Activated naive CD8-positive, alpha-beta T cell treated with anti-CD3 and anti-CD28 coated beads, Interleukin-2, amount 50 U/mL, for 24 hours (primary cell): ENCODE data around the gene BDNF.

Source experiments
- ATAC-seq: fragments of 150-1000 bp; cut with Tn5 transposase; one replicate; pipeline ENCODE4 v1.10.0; 2021
- DNase-seq: peaks from one replicate; pipeline ENCODE4 v3.0.0; 2021
- H3K27ac Mint-ChIP-seq: one replicate; pipeline ENCODE4 v1.8.0; 2021; ENCODE audit warnings: mild to moderate bottlenecking, mixed read lengths
- H3K27me3 Mint-ChIP-seq: one replicate; pipeline ENCODE4 v1.8.0; 2021; ENCODE audit warnings: mixed read lengths
- H3K36me3 Mint-ChIP-seq: one replicate; pipeline ENCODE4 v1.8.0; 2021; ENCODE audit warnings: low read depth, mixed read lengths
- H3K4me1 Mint-ChIP-seq: one replicate; pipeline ENCODE4 v1.8.0; 2021; ENCODE audit warnings: mixed read lengths
- H3K4me3 Mint-ChIP-seq: one replicate; pipeline ENCODE4 v1.8.0; 2021; ENCODE audit warnings: mild to moderate bottlenecking, moderate library complexity, mixed read lengths
- H3K9me3 Mint-ChIP-seq: one replicate; pipeline ENCODE4 v1.8.0; 2021; ENCODE audit warnings: mixed read lengths

Gene BDNF

DNA sequence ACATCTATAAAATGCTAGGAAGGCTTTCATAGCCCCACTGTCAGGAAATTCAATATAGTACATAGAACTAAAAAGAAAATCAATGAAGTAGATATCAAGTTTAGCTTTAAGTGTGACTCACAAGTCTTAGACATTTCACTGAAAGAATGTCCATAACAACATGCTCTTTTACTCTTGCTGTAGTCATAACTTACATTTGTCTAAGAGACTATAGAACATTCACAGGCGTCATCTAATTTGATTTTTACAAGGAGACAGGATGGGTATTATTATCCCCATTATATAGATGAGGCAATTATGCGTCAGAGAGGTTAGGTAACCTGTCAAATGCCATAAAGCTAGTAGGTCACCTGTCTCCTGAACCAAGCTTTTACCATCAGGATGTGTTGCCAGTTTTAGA lies 36.9 kb downstream of the BDNF start:
- no peak overlapping the region for H3K27ac Mint-ChIP-seq
- H3K4me3 Mint-ChIP-seq, result no peak overlapping the region
- no peak for DNase-seq
- H3K4me1 Mint-ChIP-seq, result no peaks in the 10 kb centered on the region
- H3K36me3 Mint-ChIP-seq, result peaks cover 12% of the 10 kb centered on the region
- peaks cover 29% of the 10 kb centered on the region for H3K9me3 Mint-ChIP-seq
- no peak for ATAC-seq
- H3K27me3 Mint-ChIP-seq, result no peaks in the 10 kb centered on the region

DNA sequence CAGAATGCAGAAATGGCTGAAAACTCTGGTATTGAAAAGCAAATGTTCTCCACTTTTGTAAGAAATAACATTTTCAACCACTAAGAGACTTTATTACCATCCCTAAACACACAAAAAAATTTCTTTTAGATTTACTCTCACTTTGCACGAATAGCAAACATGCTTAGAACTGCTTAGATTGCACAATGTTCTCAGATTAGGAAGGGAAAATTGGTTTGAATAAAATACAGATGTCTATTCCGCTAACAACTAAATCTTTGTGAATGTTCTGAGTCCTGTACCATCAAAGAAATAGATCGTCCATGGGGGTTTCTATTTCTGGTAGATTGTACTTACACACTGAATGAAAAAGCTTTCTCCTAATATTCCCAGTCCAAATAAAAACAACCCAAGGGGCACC lies 40.1 kb downstream of the BDNF start:
- Mint-ChIP-seq H3K9me3 (peaks cover 12% of the 10 kb centered on the region), H3K4me1 (no peaks in the 10 kb centered on the region), H3K27ac (no peak overlapping the region), H3K4me3 (no peak overlapping the region), H3K27me3 (no peaks in the 10 kb centered on the region), H3K36me3 (peaks cover 14% of the 10 kb centered on the region)
- DNase-seq (no peak), ATAC-seq (no peak)

DNA sequence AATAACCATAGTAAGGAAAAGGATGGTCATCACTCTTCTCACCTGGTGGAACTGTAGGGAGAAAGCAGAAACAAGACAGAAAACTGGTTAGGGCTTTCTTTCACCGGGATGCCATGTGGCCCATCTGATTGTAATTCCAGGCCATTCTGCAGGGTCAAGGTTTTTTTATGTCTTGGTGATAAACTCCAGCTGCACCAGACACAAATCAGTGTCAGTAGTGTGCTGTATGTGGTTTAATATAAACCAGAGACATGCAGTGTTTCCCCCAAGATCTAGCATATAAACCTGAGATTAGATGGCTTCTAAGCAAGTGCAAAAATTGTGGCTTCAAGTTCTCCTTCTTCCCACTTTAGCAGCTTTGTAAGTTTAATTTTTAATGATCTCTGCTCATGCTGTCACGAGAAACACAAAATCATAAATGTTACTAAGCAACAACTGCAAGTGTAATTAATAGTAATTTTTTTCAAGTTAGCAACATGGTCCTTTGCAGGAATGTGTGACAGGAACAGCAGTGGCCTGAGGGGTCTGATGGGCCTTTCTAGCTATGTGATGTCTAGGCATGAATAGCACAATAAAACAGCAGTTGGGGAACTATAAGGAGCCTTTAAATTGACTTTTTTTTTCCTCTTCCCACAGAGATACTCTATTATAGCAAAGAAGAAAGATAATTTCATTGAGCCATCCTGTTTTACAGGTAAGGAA lies 41.6 kb downstream of the BDNF start:
- Mint-ChIP-seq H3K4me1 (no peaks in the 10 kb centered on the region), H3K36me3 (peaks cover 12% of the 10 kb centered on the region), H3K27me3 (no peaks in the 10 kb centered on the region), H3K9me3 (peaks cover 10% of the 10 kb centered on the region), H3K27ac (no peak overlapping the region), H3K4me3 (no peak overlapping the region)
- ATAC-seq (no peak), DNase-seq (no peak)

DNA sequence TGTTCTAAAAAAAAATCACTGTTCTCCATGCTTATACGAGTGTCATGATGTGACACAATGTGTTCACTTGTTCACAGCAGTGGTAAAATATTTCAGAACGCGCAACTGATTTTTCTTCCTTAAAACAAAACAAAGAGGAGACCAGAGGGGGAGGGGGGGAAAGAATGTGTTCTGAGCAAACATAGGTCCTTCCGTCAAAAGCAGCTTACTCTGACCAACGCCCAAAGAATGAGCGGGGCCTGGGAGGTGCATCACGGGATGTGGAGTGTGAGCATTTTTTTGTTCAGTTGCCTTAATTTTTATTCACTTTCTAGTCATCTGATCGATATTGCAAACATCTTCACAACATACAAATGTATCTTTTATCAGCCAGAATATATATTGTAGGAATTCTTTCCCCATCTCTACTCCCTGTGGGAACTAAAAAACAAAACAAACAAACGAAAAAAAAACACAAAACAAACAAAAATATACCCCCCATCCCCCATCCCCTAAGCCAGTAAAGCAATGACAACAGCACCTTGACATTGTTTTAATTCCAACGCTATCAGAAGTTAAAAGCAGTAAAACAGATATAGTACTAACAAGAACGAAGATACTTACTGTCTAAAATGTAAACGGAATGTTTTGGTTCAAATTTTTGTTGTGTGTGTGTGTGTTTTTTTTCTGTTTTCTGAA lies 43.3 kb downstream of the BDNF start:
- H3K4me1 Mint-ChIP-seq, result no peaks in the 10 kb centered on the region
- ATAC-seq (no peak), DNase-seq (no peak)
- H3K9me3 Mint-ChIP-seq, result peaks cover 7% of the 10 kb centered on the region
- no peaks in the 10 kb centered on the region for H3K27me3 Mint-ChIP-seq
- H3K36me3 Mint-ChIP-seq, result peaks cover 8% of the 10 kb centered on the region
- no peak overlapping the region for H3K27ac Mint-ChIP-seq
- no peak overlapping the region for H3K4me3 Mint-ChIP-seq

DNA sequence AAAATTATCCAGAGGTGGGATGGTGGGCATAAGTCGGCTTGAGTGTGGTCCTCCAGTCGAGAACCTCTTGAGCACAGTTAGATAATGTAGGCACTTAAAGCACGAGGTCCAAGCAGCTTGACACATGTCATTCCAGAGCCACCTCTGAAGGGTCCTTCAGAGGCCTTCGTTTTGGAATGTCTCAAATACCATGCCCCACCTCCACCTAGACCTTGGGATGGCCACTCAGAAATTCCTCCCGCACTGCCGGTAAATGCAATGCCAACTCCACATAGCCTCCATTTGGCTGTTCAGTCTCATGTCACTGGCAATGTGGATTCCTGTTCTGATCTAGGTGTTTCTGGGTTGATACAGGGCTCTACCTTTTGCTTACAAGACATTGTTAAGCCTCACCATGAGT lies 43.9 kb downstream of the BDNF start:
- H3K4me3 Mint-ChIP-seq, result no peak overlapping the region
- no peaks in the 10 kb centered on the region for H3K4me1 Mint-ChIP-seq
- ATAC-seq (no peak), DNase-seq (no peak)
- peaks cover 1% of the 10 kb centered on the region for H3K9me3 Mint-ChIP-seq
- no peaks in the 10 kb centered on the region for H3K27me3 Mint-ChIP-seq
- no peak overlapping the region for H3K27ac Mint-ChIP-seq
- peaks cover 3% of the 10 kb centered on the region for H3K36me3 Mint-ChIP-seq

DNA sequence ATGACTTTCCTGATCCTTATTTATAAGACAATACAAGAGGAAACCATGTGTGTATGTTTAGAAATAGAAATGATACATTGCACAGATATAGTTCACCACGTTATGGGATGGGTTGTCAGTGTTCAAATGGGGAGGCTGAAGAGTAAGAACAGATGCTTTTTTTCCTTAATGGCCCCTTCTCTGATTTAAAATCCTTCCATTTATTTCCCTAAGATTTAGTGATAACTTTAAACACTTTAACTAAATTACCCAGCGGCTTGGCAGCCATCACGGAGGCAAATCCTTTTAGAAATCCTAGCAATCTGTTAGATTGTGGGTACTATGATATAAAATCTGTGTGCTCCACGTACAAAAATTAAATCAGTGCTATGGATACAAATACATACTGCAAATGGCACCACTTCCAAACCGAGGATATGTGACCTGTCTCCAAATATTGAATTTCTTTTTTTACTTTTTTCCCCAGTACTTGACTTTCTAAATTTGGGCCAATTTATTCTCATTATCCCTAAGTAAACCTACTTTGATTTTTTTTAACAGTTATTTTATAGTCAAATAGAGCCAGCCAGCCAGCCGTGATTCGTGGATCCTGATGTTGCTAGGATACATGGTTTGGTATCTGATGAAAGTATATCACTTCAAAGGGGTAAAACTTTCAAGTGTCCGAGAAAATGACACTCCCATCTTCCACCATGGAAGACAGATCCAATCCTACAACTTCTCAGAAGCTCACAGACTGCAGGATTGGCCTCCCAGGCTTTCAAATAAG lies 46.1 kb downstream of the BDNF start:
- H3K27me3 Mint-ChIP-seq, result no peaks in the 10 kb centered on the region

DNA sequence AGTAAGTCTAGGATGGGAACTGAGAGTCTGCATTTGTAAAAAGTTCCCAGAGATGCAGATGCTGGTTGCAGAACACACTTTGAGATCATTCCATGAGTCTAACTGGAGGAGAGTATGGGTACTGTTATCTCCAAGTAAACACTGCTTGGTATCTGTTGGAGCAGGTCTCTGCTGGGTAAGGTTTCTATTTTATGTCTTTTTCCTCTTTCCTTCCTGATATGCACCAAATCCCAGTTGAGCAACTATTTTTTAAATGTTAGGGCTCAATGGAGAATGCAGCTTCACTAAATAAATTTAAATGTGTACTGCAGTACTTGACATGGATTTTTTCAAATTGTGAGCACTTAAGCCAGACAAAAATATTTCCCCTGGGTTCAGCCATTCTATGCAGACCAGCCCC lies 48.5 kb downstream of the BDNF start:
- no peaks in the 10 kb centered on the region for H3K4me1 Mint-ChIP-seq
- ATAC-seq (no peak), DNase-seq (no peak)
- no peak overlapping the region for H3K27ac Mint-ChIP-seq
- no peaks in the 10 kb centered on the region for H3K27me3 Mint-ChIP-seq
- H3K4me3 Mint-ChIP-seq, result no peak overlapping the region
- H3K36me3 Mint-ChIP-seq, result no peaks in the 10 kb centered on the region
- H3K9me3 Mint-ChIP-seq, result peaks cover 2% of the 10 kb centered on the region

More for the DNA sequence above, 46.1 kb downstream of the BDNF start:
- DNase-seq (no peak), ATAC-seq (no peak)
- Mint-ChIP-seq H3K4me3 (no peak overlapping the region), H3K9me3 (no peaks in the 10 kb centered on the region), H3K27ac (no peak overlapping the region), H3K4me1 (no peaks in the 10 kb centered on the region), H3K36me3 (peaks cover 2% of the 10 kb centered on the region)

DNA sequence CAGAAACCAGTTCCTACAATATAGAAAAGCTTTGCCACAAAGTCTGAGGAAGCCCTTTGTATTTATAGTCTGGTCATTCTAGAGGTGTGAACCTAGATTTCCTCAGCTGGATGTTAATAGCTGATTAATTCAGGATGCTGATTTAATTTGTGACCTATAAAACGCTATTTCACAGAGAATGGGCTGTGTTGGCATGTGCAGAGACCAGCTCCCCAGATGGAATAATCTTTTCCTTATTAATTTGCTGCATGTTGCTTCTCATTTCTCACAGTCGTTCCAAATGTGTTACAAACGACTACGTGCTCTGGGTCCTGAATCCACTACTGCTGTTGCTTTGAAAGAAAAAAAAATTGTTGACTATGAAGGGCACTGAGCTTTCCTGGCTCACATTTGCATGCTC lies 49.3 kb downstream of the BDNF start:
- no peak overlapping the region for H3K27ac Mint-ChIP-seq
- H3K36me3 Mint-ChIP-seq, result no peaks in the 10 kb centered on the region
- no peaks in the 10 kb centered on the region for H3K4me1 Mint-ChIP-seq
- no peak overlapping the region for H3K4me3 Mint-ChIP-seq
- DNase-seq (no peak), ATAC-seq (no peak)
- H3K9me3 Mint-ChIP-seq, result peaks cover 2% of the 10 kb centered on the region
- H3K27me3 Mint-ChIP-seq, result no peaks in the 10 kb centered on the region

DNA sequence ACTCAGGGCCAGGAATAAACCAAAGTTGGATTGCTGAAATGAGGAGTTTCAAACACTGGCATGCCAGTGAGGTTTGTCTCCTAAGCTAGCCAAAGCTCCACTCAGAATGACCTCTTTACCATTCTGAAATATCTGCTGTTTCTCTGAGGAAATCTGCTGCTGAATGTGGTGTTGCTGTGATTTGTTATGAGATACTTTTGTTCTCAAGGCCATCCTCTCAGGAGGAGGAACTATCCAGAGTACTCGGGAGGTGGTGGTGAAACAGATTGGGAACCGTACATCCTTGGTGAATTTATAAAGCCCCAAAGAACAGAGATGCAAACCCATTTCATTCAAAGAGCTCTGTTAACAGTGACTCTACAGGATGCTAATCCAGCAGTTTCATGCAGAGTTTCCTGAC lies 50.5 kb downstream of the BDNF start:
- H3K36me3 Mint-ChIP-seq, result no peaks in the 10 kb centered on the region
- no peaks in the 10 kb centered on the region for H3K4me1 Mint-ChIP-seq
- H3K27ac Mint-ChIP-seq, result no peak overlapping the region
- DNase-seq (no peak), ATAC-seq (no peak)
- no peak overlapping the region for H3K4me3 Mint-ChIP-seq
- H3K27me3 Mint-ChIP-seq, result no peaks in the 10 kb centered on the region
- H3K9me3 Mint-ChIP-seq, result peaks cover 2% of the 10 kb centered on the region

DNA sequence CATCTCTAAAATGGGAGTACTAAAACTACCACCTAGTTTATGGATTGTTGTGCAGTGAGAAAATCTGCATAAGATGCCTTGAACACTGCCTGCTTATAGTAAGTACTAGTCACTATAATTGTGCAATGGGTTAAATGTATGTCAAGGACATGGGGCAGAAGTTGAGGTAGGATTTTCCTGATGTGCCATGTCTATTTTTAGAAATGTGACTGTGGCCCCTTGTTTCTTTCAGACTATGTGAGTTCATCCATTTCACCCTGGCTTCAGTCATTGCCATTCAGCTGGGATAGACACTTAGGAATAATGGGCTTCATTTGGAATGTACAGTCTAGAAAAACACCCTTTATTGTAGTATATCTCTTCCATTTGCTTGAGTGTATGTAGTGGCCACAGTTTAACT lies 51.4 kb downstream of the BDNF start:
- ATAC-seq (no peak), DNase-seq (no peak)
- Mint-ChIP-seq H3K27ac (no peak overlapping the region), H3K4me3 (no peak overlapping the region), H3K9me3 (peaks cover 2% of the 10 kb centered on the region), H3K4me1 (no peaks in the 10 kb centered on the region), H3K27me3 (no peaks in the 10 kb centered on the region), H3K36me3 (no peaks in the 10 kb centered on the region)

DNA sequence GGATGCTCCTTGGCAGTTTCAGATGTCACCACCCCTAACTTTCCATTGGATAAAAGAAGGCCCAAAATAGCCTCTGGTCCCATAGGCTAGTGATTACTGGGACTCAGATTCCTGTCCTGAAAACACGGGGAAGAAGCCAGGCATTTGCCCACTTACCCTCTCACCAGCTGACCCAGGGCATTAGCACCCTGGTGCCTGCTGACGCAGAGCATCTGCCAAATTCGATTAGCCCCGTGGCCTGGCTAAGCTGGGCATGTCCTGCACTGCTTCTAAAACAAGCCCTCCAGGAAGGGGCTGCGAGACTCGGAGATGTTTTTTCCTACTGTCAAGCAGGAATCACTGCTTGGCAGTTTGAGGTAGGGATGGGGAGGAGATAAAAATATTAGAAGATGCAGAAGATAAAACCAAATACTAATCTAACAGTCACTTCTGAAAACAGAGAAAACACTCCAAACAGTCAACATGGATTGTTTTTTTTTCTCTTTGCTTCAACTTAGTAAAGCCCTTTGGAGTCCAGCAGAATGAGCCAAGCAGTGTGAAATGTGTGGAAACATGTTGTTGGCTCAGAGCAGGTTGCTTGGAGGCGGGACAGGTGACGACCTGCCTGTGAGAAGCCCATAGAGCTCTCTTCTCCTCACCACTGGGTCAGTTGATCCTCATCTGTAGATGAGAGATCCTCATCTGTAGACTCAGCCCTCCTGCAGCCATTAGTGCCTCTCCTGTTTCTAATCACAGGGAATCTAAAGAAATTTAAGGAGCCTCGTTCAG lies 54.0 kb downstream of the BDNF start:
- H3K9me3 Mint-ChIP-seq, result peaks cover 2% of the 10 kb centered on the region
- no peak overlapping the region for H3K27ac Mint-ChIP-seq
- no peaks in the 10 kb centered on the region for H3K27me3 Mint-ChIP-seq
- H3K4me3 Mint-ChIP-seq, result no peak overlapping the region
- no peak for ATAC-seq
- no peaks in the 10 kb centered on the region for H3K36me3 Mint-ChIP-seq
- no peak for DNase-seq
- H3K4me1 Mint-ChIP-seq, result no peaks in the 10 kb centered on the region

DNA sequence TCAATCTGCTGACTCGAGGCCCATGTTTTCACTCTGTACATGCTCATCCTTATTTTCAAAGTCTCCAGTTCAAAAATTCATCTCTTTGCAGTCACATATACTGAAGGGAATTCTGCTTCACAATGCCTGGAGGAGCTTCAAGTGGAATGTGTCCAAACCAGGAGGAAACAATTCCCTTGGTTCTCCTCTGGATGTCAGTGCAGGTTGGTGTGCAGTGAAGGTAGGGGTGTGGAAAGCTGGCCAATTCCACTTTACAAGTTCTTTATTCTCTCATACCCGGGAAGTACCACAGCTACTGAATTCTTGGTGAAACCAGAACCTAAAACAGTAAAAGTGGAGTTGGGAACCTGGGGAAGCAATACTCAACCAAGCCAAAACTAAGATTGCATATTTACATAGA lies 57.3 kb downstream of the BDNF start:
- Mint-ChIP-seq H3K27me3 (no peaks in the 10 kb centered on the region), H3K4me1 (no peaks in the 10 kb centered on the region), H3K9me3 (peaks cover 2% of the 10 kb centered on the region), H3K36me3 (no peaks in the 10 kb centered on the region), H3K4me3 (no peak overlapping the region), H3K27ac (no peak overlapping the region)
- DNase-seq (no peak), ATAC-seq (no peak)

DNA sequence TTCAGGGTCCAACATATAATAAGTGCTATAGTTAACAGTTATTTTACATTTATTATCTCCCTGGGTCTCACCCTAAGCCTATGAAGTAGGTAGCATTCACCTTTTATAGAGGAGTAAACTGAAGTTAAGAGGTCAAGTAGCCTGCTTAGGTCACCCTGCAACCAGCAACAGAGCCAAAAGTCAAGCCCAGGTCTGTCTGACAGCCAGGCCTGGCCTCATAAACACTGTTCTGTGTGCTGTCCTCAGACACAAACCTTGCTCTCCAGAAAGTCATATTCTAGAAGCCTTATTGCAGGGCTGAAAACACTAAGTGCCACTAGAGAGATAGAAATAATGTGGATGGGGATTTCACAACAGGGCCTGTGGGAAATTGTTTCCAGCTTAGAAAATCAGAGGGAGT lies 59.3 kb downstream of the BDNF start:
- Mint-ChIP-seq H3K36me3 (no peaks in the 10 kb centered on the region), H3K9me3 (no peaks in the 10 kb centered on the region), H3K4me3 (no peak overlapping the region), H3K27ac (no peak overlapping the region), H3K27me3 (no peaks in the 10 kb centered on the region), H3K4me1 (no peaks in the 10 kb centered on the region)
- ATAC-seq (no peak), DNase-seq (no peak)

DNA sequence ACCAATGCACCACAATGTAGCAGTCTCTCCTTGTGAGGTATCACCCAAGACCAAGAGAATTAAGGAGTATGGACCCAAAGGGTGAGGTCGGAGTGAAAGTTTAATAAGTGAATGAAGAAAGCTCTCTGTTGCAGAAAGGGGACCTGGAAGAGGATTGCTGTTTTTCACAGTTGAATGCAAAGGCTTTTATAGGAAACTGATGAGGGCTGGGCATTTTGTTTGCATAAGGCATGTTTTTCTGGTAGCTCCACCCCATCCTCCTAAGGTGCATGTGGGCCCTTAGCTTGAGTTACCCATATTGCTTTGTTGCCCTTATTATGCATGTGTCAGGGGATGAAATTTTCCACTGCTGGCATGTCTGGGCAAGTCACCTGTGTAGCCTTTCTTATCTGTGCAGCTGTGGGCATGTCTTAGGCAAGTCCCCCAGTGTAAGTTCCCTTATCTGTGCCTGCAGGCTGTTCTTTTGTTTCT lies 64.7 kb downstream of the BDNF start:
- H3K4me3 Mint-ChIP-seq, result no peak overlapping the region
- H3K4me1 Mint-ChIP-seq, result no peaks in the 10 kb centered on the region
- H3K27me3 Mint-ChIP-seq, result no peaks in the 10 kb centered on the region
- H3K27ac Mint-ChIP-seq, result no peak overlapping the region
- no peak for DNase-seq
- peaks cover 11% of the 10 kb centered on the region for H3K9me3 Mint-ChIP-seq
- H3K36me3 Mint-ChIP-seq, result no peaks in the 10 kb centered on the region
- no peak for ATAC-seq
